Measurements from ENCODE around the gene ISYNA1. TPM values are rescaled to one million over a fixed set of nuclear protein-coding genes. Genes with fewer than 3 reads are reported as not detected.

ISYNA1 gene
- total and polyA plus RNA-seq, 11 donors, result 14.0 to 60.6 (median 24.0) TPM

DNA sequence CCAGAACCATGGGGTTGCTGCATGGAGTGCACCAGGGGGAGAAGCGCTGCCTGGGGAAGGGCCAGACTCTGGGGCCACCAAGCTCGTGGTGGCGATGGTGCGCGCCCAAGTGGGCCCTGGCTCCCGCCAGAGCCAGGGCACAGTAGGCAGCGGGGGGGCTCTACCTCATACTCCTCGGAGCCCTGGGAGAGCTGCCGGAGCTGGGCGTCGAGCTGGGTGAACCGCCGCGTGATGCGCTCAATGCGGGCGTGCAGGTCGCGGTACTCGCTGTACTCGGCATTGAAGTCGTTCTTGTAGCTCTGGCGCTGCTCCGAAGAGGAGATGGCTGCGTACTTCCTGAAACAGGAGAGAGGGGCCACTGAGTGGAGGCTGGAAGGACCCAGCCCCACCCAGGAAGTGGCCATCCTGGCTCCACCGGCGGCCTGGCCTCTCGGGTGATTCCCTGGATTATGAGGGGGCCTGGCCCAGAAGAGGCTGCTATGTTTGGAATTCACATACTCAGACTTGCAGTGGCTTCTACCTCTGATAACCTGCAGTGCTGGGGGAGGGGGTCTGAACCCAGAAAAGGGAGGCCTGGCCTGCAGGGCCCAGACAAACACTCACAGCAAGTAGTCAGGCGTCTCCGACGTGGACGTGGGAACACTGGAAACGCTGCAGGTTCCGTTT is 8.3 kb upstream of the ISYNA1 start:
- Histone ChIP-seq H3K4me1 (peaks cover 0 to 18% (median 7%) of the 10 kb centered on the region in 12 donors), H3K4me3 (no peak overlapping the region), H3K27ac (no peak overlapping the region), H3K27me3 (no peaks in the 10 kb centered on the region), H3K9me3 (no peaks in the 10 kb centered on the region), H3K36me3 (peaks cover 4 to 85% (median 74%) of the 10 kb centered on the region in 9 donors)
- ATAC-seq (no peak), DNase-seq (no peak)
- TF ChIP-seq POLR2A (IDR thresholded peaks at IDR 0.05), result no peak
- TF ChIP-seq, protein P1, sequence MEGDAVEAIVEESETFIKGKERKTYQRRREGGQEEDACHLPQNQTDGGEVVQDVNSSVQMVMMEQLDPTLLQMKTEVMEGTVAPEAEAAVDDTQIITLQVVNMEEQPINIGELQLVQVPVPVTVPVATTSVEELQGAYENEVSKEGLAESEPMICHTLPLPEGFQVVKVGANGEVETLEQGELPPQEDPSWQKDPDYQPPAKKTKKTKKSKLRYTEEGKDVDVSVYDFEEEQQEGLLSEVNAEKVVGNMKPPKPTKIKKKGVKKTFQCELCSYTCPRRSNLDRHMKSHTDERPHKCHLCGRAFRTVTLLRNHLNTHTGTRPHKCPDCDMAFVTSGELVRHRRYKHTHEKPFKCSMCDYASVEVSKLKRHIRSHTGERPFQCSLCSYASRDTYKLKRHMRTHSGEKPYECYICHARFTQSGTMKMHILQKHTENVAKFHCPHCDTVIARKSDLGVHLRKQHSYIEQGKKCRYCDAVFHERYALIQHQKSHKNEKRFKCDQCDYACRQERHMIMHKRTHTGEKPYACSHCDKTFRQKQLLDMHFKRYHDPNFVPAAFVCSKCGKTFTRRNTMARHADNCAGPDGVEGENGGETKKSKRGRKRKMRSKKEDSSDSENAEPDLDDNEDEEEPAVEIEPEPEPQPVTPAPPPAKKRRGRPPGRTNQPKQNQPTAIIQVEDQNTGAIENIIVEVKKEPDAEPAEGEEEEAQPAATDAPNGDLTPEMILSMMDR (IDR thresholded peaks at IDR 0.05), result no peak
- intact Hi-C loops (cut with DNase I), result loop anchor here in 2 of 10 donors (10.0 kb wide), 2 partner anchors 229 to 399 kb away; no protein-coding TSS in a partner anchor
- 66 to 78% (median 69%) methylated on average over 8 to 34 of the region's 34 CpGs for WGBS, 4 donors

DNA sequence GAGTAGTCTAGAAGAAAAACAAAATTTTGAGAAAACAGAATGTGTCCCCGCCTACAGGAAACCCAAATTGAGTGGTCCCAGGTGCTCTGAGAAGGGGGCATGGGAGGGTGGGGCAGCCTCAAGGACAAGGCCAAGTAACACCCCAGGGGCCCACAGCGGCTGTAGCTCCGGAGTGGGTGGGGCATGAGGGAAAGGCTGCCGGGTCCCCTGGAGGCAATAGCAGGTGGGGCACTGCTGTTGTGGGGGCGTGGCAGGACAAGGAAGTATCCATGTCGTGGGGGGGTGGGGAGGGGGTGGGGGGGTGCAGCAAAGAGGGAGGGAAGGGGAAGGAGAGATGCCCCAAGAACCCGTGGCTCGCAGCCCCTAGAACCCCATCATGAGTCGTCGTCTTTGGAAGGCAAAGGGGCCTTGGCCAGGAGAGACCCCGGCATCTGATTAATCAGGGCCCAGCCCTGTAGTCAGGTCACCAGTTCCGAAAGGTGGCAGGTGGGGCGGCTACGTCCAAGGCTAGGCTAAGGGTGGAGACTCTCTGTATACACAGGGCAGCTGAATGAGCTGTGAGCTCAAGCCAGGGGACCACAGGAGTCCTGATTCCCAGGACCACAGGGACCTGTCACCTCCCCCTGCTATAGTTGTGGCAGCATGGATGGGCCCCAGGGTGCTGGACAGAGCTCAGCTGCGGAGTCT is 7.5 kb upstream of the ISYNA1 start:
- DNase-seq (no peak), ATAC-seq (no peak)
- no peak overlapping the region for H3K4me3 ChIP-seq
- TF ChIP-seq POLR2A (IDR thresholded peaks at IDR 0.05), result no peak
- TF ChIP-seq, protein P1 (IDR thresholded peaks at IDR 0.05), result no peak
- H3K27me3 ChIP-seq, result no peaks in the 10 kb centered on the region
- 73 to 82% (median 79%) methylated on average over 14 to 15 of the region's 15 CpGs for WGBS, 4 donors
- H3K27ac ChIP-seq, result no peak overlapping the region
- peaks cover 0 to 9% (median 0%) of the 10 kb centered on the region in 12 donors for H3K4me1 ChIP-seq
- peaks cover 4 to 80% (median 69%) of the 10 kb centered on the region in 9 donors for H3K36me3 ChIP-seq
- intact Hi-C loops (cut with DNase I), result loop anchor here in 2 of 10 donors (10.0 kb wide), 2 partner anchors 229 to 399 kb away; no protein-coding TSS in a partner anchor
- no peaks in the 10 kb centered on the region for H3K9me3 ChIP-seq

DNA sequence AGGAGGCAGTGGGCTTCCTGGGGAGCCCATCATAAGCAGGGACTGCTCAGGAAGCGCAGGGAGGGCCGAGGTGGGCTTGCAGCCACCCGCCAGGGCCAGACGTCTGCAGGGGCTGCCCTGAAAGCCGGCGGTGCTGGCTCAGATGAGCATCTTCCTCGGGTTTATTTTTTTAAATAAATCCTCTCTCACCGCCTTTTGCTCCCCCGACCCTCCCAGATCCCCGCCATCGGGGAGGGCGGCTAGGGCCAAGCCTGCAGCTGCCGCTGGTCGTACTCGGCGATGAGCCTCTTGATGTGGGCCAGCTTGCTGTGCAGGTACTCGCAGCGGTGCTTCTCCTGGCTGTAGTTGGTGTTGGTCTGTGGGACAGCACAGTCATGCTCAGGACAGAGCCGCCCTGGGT is 6.6 kb upstream of the ISYNA1 start:
- TF ChIP-seq, protein P1 (IDR thresholded peaks at IDR 0.05), result no peak
- no peak for TF ChIP-seq POLR2A (IDR thresholded peaks at IDR 0.05)
- intact Hi-C loops (cut with DNase I), result loop anchor here in 2 of 10 donors (10.0 kb wide), 2 partner anchors 230 to 400 kb away; no protein-coding TSS in a partner anchor
- Histone ChIP-seq H3K27ac (no peak overlapping the region), H3K36me3 (peaks cover 4 to 71% (median 60%) of the 10 kb centered on the region in 9 donors), H3K4me3 (no peak overlapping the region), H3K4me1 (peaks cover 0 to 7% (median 0%) of the 10 kb centered on the region in 12 donors), H3K9me3 (no peaks in the 10 kb centered on the region), H3K27me3 (no peaks in the 10 kb centered on the region)
- DNase-seq, result no peak
- no peak for ATAC-seq
- 91 to 94% (median 93%) methylated on average over 19 of the region's 19 CpGs for WGBS, 4 donors

DNA sequence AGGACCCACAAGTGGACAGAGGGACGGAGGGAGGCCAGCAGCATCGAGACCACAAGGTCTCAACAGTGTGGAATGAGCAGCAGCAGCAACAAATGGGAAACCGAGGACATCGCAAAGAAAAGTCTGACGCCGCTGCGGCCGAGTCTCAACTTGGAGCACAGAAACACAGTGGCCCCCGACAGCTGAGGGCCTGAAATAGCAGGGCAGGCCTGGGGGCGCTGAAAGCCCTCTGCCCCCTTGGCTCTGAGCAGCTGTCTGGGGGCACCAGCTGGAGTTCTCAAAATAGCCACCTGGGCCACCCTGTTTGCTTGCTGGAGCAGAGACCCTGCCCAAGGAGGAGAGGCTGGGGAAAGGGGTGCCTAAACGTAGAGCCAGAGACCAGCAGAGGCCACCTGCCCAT is 5.9 kb upstream of the ISYNA1 start:
- Histone ChIP-seq H3K4me1 (peaks cover 0 to 14% (median 3%) of the 10 kb centered on the region in 12 donors), H3K27me3 (no peaks in the 10 kb centered on the region), H3K4me3 (no peak overlapping the region), H3K36me3 (peaks cover 4 to 64% (median 54%) of the 10 kb centered on the region in 9 donors), H3K9me3 (no peaks in the 10 kb centered on the region), H3K27ac (no peak overlapping the region)
- intact Hi-C loops (cut with DNase I), result loop anchor here in 2 of 10 donors (10.0 kb wide), 2 partner anchors 231 to 401 kb away; no protein-coding TSS in a partner anchor
- ATAC-seq (no peak), DNase-seq (peak in 1 of 5 donors; percentile 27)
- TF ChIP-seq, protein P1 (IDR thresholded peaks at IDR 0.05), result no peak
- no peak for TF ChIP-seq POLR2A (IDR thresholded peaks at IDR 0.05)
- 82 to 92% (median 90%) methylated on average over 11 of the region's 11 CpGs for WGBS, 4 donors

All from heart left ventricle (tissue), 16 donors.